ENCODE measurements around the gene MATR3. TPM values are rescaled to one million over a fixed set of nuclear protein-coding genes. Genes with fewer than 3 reads are reported as not detected.
A peak's percentile ranks its signal among the peaks of the same experiment; 100 is the strongest.
"Not testable (repeated sequence)": the region's sequence is repeated elsewhere in the genome, so short reads cannot be mapped to it uniquely, and the experiment has no call there.

Gene MATR3
- total RNA-seq, 2 experiments from 2014 or later, result 149 to 195 TPM

DNA sequence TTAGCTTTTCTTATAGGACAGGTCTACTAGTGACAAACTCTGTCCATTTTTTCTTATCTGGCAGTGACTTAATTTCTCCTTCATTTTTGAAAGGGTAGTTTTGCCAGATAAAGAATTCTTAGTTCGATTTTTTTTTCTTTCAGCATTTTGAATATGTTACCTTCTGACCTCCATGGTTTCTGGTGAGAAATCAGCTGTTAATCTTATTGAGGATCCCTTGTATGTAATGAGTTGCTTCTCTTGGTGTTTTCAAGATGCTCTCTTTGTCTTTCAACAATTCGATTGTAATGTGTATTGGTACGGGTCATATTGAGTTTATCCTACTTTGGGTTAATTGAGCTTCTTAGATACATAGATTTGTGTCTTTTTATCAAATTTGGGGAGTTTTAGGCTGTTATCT is 60.6 kb downstream of the MATR3 start:
- no peak overlapping the region for H3K4me3 Mint-ChIP-seq
- CTCF ChIA-PET, result interaction anchor here (0.9 to 1.8 kb wide), 2 partner anchors 13 to 528 kb away, joined by 3 to 9 read pairs; partner anchors contain the start of gene PAIP2
- H3K9me3 Mint-ChIP-seq (ENCODE audit: low read depth), result no peaks in the 10 kb centered on the region

DNA sequence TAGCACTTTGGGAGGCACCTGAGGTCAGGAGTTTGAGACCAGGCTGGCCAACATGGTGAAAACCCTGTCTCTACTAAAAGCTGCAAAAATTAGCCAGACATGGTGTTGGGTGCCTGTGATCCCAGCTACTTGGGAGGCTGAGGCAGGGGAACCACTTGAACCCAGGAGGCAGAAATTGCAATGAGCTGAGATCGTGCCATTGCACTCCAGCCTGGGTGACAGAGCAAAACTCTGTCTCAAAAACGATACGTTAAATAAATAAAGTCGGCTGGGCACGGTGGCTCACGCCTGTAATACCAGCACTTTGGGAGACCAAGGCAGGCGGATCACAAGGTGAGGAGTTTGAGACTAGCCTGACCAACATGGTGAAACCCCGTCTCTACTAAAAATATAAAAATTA is 62.4 kb downstream of the MATR3 start:
- H3K27ac Mint-ChIP-seq; H3K9me3 Mint-ChIP-seq (ENCODE audit: low read depth); H3K27me3 Mint-ChIP-seq; H3K4me3 Mint-ChIP-seq; ATAC-seq; DNase-seq; CTCF ChIA-PET: not testable (repeated sequence)
- Mint-ChIP-seq H3K4me1 (peaks cover 16% of the 10 kb centered on the region), H3K36me3 (peaks cover 30% of the 10 kb centered on the region)

More for the DNA sequence above, 60.6 kb downstream of the MATR3 start:
- DNase-seq (no peak), ATAC-seq (no peak)
- H3K27me3 Mint-ChIP-seq, result no peaks in the 10 kb centered on the region
- peaks cover 25% of the 10 kb centered on the region for H3K36me3 Mint-ChIP-seq
- H3K27ac Mint-ChIP-seq, result no peak overlapping the region
- peaks cover 16% of the 10 kb centered on the region for H3K4me1 Mint-ChIP-seq

DNA sequence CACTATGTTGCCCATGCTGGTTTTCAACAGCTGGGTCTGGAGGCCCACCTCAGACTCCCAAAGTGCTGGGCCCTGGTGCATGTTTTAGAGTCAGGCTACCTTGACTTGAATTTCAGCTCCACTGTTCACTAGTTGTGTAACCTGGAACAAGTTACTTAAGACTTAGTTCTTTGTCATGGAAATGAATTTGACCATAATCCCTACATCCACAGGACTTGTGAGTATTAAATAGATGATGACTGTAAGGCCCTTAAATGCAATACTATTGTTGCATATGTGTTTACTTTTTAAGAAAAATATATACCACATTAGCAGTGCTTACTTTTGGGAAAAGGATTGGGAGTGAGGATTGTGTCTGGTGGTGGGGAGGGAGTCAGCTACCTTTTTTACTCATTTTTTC is 64.5 kb downstream of the MATR3 start:
- Mint-ChIP-seq H3K4me3 (no peak overlapping the region), H3K9me3 (ENCODE audit: low read depth) (no peaks in the 10 kb centered on the region), H3K4me1 (peaks cover 24% of the 10 kb centered on the region), H3K36me3 (peaks cover 29% of the 10 kb centered on the region), H3K27me3 (no peaks in the 10 kb centered on the region), H3K27ac (no peak overlapping the region)
- CTCF ChIA-PET, result interaction anchor here (1.2 kb wide), 1 partner anchor 14 kb away, joined by 3 read pairs; no protein-coding TSS in a partner anchor
- DNase-seq (peak; percentile 15), ATAC-seq (no peak)

DNA sequence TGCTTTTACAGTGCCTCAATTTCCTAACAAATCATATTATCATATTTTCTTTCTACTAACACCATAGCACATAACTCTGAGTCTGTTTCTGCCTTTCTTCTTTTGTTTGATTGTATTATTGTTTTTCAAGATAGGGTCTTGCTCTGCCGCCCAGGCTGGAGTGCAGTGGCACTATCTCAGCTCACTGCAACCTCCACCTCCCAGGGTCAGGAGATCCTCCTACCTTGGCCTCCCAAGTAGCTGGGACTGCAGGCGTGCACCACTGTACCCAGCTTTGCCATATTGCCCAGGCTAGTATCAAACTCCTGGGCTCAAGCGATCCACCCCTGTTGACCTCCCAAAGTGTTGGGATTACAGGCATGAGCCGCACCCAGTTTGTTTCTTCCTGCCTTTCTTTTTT is 66.8 kb downstream of the MATR3 start:
- no peaks in the 10 kb centered on the region for H3K9me3 Mint-ChIP-seq (ENCODE audit: low read depth)
- H3K4me3 Mint-ChIP-seq, result no peak overlapping the region
- H3K27me3 Mint-ChIP-seq, result no peaks in the 10 kb centered on the region
- peaks cover 25% of the 10 kb centered on the region for H3K4me1 Mint-ChIP-seq
- CTCF ChIA-PET, result no interaction called here
- DNase-seq, result no peak
- no peak for ATAC-seq
- H3K36me3 Mint-ChIP-seq, result peaks cover 33% of the 10 kb centered on the region
- H3K27ac Mint-ChIP-seq, result no peak overlapping the region

DNA sequence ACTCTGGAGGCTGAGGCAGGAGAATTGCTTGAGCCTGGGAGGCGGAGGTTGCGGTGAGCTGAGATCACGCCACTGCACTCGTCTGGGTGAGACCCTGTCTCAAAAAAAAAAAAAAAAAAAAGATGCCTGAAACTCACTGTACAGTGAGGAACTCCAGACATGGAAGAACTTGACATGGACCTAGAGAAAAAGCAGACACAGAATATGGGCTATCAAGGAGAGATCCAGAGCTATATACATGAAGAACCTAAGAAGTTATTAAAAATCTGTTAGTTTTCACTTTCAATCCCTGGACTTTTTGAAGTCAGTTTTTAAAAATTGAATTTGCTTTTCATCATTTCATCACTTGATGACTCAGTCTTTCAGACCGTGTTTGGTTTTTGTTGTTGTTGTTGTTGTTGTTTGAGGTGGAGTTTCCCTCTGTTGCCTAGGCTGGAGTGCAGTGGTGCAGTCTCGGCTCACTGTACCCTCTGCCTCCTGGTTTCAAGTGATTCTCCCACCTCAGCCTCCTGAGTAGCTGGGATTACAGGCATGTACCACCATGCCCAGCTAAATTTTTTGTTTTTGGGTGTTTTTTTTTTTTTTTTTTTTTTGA is 68.4 kb downstream of the MATR3 start:
- Mint-ChIP-seq H3K4me3 (no peak overlapping the region), H3K4me1 (peaks cover 22% of the 10 kb centered on the region), H3K36me3 (peaks cover 43% of the 10 kb centered on the region), H3K9me3 (ENCODE audit: low read depth) (no peaks in the 10 kb centered on the region), H3K27me3 (no peaks in the 10 kb centered on the region), H3K27ac (peak overlapping the region; percentile 56)
- ATAC-seq (peak; percentile 20), DNase-seq (no peak)
- CTCF ChIA-PET, result interaction anchor here (1.0 kb wide), 1 partner anchor 159 kb away, joined by 3 read pairs; no protein-coding TSS in a partner anchor

DNA sequence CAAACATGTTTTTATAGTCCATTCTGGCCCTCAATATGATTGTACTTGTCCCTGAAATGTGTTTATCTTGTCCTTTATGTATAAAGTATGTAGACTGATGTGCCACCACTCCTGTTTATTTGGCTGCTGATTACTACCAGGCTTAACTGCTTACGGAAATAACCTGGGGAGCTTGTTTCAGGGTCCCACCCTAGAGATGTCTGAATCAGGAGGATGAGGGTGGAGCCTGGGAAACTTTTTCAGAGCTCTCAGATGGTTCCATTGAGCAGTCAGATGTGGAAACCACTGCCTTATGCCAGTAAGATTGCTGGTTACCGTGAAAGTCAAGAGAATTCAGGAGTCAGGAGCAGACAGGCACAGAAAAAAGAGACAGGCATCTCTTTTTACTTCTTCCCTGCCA is 70.4 kb downstream of the MATR3 start:
- peaks cover 40% of the 10 kb centered on the region for H3K36me3 Mint-ChIP-seq
- H3K27me3 Mint-ChIP-seq, result no peaks in the 10 kb centered on the region

DNA sequence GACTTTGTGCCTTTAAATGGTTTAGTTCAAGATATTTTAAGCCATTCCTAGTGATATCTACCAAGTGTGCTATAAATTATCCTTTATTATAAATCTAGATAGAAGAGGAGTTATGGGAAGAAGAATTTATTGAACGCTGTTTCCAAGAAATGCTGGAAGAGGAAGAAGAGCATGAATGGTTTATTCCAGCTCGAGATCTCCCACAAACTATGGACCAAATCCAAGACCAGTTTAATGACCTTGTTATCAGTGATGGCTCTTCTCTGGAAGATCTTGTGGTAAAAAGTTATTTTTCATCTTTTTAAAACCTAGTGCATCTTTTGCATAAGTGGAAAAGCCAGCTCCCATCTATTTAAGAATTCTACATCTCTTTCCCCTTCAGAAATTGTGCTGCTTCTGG is 70.9 kb downstream of the MATR3 start:
- ATAC-seq (no peak), DNase-seq (no peak)
- Mint-ChIP-seq H3K27ac (no peak overlapping the region), H3K4me1 (peaks cover 14% of the 10 kb centered on the region), H3K9me3 (ENCODE audit: low read depth) (no peaks in the 10 kb centered on the region), H3K36me3 (peaks cover 38% of the 10 kb centered on the region), H3K4me3 (no peak overlapping the region), H3K27me3 (no peaks in the 10 kb centered on the region)
- CTCF ChIA-PET, result interaction anchor here (0.9 kb wide), 1 partner anchor 23 kb away, joined by 4 read pairs; no protein-coding TSS in a partner anchor

More for the DNA sequence above, 70.4 kb downstream of the MATR3 start:
- H3K9me3 Mint-ChIP-seq (ENCODE audit: low read depth), result no peaks in the 10 kb centered on the region
- no peak overlapping the region for H3K4me3 Mint-ChIP-seq
- ATAC-seq, result no peak
- H3K27ac Mint-ChIP-seq, result no peak overlapping the region
- DNase-seq, result no peak
- H3K4me1 Mint-ChIP-seq, result peaks cover 14% of the 10 kb centered on the region
- CTCF ChIA-PET, result interaction anchor here (0.7 kb wide), 1 partner anchor 18 kb away, joined by 3 read pairs; no protein-coding TSS in a partner anchor

DNA sequence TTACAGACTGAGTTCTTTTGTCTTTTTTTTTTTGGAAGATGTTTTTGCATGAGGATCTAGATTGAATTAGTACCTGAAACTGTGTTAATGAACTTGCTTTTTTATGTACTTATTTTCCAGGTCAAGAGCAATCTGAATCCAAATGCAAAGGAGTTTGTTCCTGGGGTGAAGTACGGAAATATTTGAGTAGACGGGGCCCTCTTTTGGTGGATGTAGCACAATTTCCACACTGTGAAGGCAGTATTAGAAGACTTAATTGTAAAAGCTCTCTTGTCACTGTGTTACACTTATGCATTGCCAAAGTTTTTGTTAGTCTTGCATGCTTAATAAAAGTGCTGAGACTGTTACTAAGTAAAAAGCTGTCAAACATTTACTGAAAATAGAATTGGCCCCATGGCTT is 75.1 kb downstream of the MATR3 start:
- Mint-ChIP-seq H3K27ac (no peak overlapping the region), H3K4me1 (peaks cover 31% of the 10 kb centered on the region), H3K4me3 (no peak overlapping the region), H3K36me3 (peaks cover 43% of the 10 kb centered on the region), H3K27me3 (no peaks in the 10 kb centered on the region), H3K9me3 (ENCODE audit: low read depth) (no peaks in the 10 kb centered on the region)
- ATAC-seq (no peak), DNase-seq (no peak)
- CTCF ChIA-PET, result interaction anchor here (0.8 to 4.6 kb wide), 5 partner anchors 16 to 118 kb away, joined by 3 to 14 read pairs (median 5); partner anchors contain the start of gene PAIP2

DNA sequence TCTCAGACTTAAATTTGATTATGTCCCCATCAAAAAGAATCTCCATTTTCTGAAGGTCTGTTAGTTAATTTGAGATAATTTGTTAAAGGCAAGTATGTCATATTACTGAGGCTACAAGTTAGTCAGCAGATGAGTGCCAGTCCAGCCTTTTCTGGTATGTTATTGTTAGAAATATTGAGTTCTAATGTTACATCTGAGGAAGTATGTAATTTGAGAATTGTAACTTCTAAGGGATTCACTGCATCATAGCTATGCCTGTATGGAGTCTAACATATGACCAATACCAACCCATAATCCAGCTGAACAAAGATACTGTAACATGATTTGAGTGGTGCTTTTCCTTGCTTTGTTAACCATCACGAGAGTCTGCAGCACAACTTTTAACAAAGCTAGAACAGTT is 75.6 kb downstream of the MATR3 start:
- H3K36me3 Mint-ChIP-seq, result peaks cover 40% of the 10 kb centered on the region
- H3K4me1 Mint-ChIP-seq, result peaks cover 30% of the 10 kb centered on the region
- no peak for DNase-seq
- no peaks in the 10 kb centered on the region for H3K27me3 Mint-ChIP-seq
- H3K4me3 Mint-ChIP-seq, result no peak overlapping the region
- H3K9me3 Mint-ChIP-seq (ENCODE audit: low read depth), result no peaks in the 10 kb centered on the region
- H3K27ac Mint-ChIP-seq, result no peak overlapping the region
- CTCF ChIA-PET, result interaction anchor here (0.9 to 4.6 kb wide), 7 partner anchors 15 to 118 kb away, joined by 3 to 14 read pairs (median 5); partner anchors contain the start of gene PAIP2
- no peak for ATAC-seq

DNA sequence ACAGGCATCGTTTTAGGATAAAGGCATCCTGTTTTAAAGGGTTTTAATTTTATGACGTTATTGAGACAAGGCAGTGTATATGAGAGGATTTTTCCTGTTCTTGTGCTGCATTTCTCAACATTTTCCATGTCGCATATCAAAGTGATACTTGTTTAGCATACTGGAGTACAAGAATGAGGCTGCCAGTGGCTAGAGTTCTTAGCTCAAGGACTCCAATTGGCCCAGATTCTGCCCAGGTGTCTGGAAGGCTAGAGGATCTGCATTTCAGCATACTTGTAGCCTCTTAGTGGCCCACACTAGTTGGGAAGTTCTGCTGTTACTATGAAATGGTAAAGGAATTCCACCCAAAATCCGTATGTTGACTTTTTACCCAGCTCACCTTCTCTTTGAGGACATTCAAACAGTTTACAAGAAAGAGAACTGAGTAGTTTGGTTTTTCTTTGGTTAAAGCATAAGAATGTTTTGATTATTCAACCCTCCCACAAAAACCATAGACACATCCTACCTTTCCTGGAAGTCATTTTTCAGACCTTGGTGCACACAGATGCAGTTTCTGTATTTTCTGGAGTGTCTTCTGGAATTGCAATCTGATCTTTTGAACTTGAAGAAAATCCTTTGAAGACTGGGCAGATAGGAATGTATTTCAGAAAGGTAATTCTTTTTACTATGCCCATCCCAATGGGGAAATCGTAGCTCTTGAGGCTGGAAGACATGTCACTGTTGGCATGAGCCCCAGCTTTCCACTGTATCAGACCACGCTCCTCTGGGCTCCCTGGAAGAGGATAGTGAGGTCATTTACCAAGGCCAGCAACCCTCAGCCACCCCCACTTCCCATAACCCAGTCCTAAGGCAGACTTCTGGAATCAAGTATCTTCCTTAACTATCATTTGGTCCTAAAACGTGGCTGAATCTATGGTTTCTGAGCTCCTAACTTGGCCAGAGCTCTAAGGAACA is 78.2 kb downstream of the MATR3 start:
- Mint-ChIP-seq H3K4me3 (peak overlapping the region; percentile 21), H3K27ac (peak overlapping the region; percentile 76), H3K27me3 (no peaks in the 10 kb centered on the region), H3K4me1 (peaks cover 30% of the 10 kb centered on the region), H3K9me3 (ENCODE audit: low read depth) (no peaks in the 10 kb centered on the region), H3K36me3 (peaks cover 23% of the 10 kb centered on the region)
- CTCF ChIA-PET, result interaction anchor here (1.0 to 2.0 kb wide), 3 partner anchors 12 to 40 kb away, joined by 3 to 4 read pairs (median 3); partner anchors contain the start of gene PAIP2
- ATAC-seq (peak; percentile 54), DNase-seq (no peak)

DNA sequence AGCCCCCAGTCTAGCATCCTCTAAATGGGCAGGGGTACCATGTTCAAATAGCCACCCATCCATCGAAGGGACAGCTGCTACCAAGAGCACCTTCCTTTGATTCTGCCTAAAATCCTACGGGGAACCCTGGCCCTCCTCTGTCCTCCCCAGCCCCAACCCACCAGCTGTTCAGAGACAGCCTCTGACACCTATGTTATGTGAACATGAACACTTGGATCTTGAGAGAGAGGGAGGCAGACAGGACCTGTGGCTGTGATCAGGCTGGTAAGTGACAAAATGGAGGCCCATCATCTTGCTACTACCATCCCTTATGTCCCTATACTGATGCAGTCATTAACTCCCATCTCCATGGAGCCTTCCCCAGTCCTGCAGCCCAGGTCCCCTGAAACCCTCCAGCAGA is 81.4 kb downstream of the MATR3 start:
- H3K4me3 Mint-ChIP-seq, result no peak overlapping the region
- peaks cover 38% of the 10 kb centered on the region for H3K4me1 Mint-ChIP-seq
- peaks cover 21% of the 10 kb centered on the region for H3K36me3 Mint-ChIP-seq
- H3K27ac Mint-ChIP-seq, result no peak overlapping the region
- no peaks in the 10 kb centered on the region for H3K27me3 Mint-ChIP-seq
- DNase-seq, result no peak
- CTCF ChIA-PET, result interaction anchor here (1.2 kb wide), 1 partner anchor 29 kb away, joined by 5 read pairs; no protein-coding TSS in a partner anchor
- ATAC-seq, result no peak
- H3K9me3 Mint-ChIP-seq (ENCODE audit: low read depth), result no peaks in the 10 kb centered on the region

DNA sequence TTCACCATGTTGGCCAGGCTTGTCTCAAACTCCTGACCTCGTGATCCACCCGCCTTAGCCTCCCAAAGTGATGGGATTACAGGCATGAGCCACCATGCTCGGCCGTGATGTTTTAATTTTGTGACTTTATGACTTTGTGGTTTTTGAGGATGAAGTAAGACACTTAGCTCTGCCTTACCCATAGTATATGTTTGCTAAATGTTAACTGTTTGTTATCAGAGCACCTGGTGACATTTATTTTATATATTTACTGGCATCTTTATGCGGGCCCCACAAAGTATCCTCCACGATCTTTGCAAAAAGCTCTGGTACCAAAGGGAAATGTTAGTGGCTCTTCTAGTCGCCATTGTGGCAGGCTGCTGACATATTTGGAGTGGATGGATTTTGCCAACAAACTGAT is 82.8 kb downstream of the MATR3 start:
- no peak overlapping the region for H3K4me3 Mint-ChIP-seq
- H3K27ac Mint-ChIP-seq, result no peak overlapping the region
- no peak for DNase-seq
- peaks cover 17% of the 10 kb centered on the region for H3K36me3 Mint-ChIP-seq
- CTCF ChIA-PET, result interaction anchor here (1.0 to 2.3 kb wide), 2 partner anchors 12 to 34 kb away, joined by 4 to 6 read pairs; partner anchors contain the start of gene PAIP2
- H3K27me3 Mint-ChIP-seq, result no peaks in the 10 kb centered on the region
- H3K4me1 Mint-ChIP-seq, result peaks cover 28% of the 10 kb centered on the region
- ATAC-seq, result no peak
- H3K9me3 Mint-ChIP-seq (ENCODE audit: low read depth), result no peaks in the 10 kb centered on the region

DNA sequence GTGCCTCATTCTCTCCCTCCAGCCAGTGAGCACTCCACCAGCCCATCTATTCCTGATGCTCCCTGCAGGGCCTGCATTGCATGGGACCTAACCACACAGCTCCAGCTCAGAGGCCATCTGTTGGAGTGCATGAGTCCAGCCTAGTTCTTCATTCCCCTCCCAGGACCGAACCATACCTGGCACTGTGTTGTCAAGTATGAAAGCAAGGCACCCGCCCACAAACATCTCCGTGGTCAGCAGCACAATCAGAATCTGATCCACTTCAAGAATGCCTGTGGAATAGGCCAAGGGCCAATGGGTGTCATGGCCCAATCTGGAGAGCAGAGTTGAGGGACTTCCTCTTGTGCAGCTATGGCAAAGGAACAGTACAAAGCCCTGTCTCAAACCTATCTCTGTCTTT is 83.7 kb downstream of the MATR3 start:
- Mint-ChIP-seq H3K27me3 (no peaks in the 10 kb centered on the region), H3K4me3 (no peak overlapping the region), H3K36me3 (peaks cover 13% of the 10 kb centered on the region), H3K27ac (no peak overlapping the region), H3K9me3 (ENCODE audit: low read depth) (no peaks in the 10 kb centered on the region), H3K4me1 (peaks cover 20% of the 10 kb centered on the region)
- DNase-seq, result no peak
- CTCF ChIA-PET, result interaction anchor here (2.2 to 2.3 kb wide), 2 partner anchors 11 to 14 kb away, joined by 6 to 7 read pairs; no protein-coding TSS in a partner anchor
- ATAC-seq, result no peak
